SHP77 (cell line): ENCODE results near the gene FGF21.
"Not testable (repeated sequence)": the region's sequence is repeated elsewhere in the genome, so short reads cannot be mapped to it uniquely, and the experiment has no call there.

Experiments
- DNase-seq, 2 experiments: peaks; one replicate each; lab custom pipeline; 2025; lab: John Stamatoyannopoulos, UW

Gene FGF21, protein sequence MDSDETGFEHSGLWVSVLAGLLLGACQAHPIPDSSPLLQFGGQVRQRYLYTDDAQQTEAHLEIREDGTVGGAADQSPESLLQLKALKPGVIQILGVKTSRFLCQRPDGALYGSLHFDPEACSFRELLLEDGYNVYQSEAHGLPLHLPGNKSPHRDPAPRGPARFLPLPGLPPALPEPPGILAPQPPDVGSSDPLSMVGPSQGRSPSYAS

DNA sequence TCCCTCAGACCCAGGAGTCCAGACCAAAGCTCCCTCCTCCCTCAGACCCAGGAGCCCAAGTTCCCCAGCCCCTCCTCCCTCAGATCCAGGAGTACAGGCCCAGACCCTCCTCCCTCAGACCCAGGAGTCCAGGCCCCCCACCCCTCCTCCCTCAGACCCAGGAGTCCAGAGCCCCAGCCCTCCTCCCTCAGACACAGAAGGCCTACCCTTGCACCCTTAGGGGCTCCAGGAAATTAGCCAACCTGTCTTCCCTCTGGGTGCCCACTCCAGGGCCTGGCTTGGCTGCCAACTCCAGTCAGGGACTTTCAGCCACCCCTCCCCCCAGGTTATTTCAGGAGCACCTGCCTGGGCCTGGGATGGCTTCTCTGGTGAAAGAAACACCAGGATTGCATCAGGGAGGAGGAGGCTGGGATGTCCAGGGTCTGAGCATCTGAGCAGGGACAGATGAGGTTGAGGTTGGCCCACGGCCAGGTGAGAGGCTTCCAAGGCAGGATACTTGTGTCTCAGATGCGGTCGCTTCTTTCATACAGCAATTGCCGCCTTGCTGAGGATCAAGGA is at the start of gene FGF21:
Gene FGF21, plus strand, starts transcription at position 441 of the 558 bp plus-strand sequence. CDS start 713 bp downstream, outside the sequence.
- peak; percentile 72 to 80 for DNase-seq

DNA sequence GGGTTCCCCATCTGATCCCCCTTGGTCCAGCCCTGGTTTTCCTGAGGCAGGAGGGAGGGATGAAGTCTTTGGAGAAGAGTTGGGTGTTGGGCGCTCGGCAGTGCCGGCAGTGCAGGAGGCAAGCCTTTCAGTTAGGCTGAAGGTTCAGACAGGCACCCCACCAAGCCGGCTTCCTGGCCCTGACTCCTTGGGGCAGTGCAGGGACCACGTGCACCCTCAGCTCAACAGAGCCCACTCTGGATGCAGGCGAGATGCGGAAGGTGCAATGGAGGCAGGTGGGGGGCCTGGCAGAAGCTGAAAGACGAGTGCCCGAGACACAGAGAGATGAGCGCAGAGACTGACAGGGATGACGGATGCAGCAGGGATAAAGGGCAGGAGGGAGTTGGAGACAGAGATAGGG is 46.9 kb upstream of the FGF21 start:
- DNase-seq, result no peak

DNA sequence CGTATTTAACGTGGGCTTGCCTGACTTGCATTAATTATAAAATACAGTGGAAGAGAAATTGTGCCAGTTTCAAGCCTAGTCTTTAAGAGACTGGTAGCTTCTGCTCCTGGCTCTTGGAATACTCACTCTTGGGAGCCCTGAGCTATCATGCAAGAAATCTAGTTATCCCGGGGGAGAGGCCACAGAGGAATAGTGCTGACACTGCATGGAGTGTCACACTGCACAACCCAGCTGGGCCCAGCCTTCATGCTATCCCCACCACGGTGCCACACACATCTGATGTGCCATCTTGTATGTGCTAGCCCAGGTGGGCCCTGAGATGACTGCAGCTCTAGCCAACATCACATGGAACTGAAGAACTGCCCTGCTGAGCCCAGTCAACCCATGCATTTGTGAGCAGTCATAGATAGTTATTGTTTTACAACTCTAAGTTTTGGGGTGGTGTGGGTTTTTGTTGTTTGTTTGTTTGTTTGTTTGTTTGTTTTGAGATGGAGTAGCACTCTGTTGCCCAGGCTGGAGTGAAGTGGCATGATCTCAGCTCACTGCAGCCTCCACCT is 44.1 kb upstream of the FGF21 start:
- no peak for DNase-seq

DNA sequence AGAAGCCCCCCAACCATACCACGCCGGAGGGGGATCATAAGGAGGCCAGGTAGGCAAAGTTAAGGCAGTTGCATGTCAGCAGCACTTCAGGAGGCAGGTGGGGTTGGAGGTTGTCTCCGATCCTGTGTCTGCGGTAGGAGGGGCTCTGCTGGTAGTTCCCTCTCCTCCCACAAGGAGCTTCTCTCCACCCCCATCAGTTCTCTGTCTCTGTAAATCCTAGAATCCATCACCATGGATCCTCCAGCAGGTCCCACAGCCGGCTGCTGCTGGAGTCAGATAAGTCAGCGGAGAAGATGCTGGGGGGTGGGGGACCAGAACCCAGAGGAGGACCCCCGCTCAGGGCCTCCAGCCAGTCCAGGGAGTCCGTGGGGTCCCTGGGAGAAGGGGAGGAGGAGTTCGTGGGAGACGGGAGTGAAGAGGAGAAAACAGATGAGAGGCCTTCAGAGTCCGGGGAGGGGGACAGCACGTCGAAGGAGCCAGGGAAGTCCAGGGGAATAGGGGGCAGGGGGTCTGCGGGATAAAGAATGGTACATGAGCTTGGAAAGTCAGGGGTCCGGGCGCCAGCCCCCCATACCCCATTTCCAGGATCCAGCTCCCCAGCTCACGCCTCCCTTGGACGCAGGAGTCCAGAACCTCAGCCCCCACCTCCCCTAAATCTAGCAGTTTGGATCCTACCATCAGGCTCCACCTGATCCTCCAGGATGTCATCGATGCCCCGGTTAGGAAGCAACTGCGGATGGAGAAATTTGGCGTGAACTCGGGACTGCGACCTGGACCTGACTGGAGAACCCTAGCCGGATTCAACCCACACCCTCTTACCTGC is 42.1 kb upstream of the FGF21 start:
- no peak for DNase-seq

DNA sequence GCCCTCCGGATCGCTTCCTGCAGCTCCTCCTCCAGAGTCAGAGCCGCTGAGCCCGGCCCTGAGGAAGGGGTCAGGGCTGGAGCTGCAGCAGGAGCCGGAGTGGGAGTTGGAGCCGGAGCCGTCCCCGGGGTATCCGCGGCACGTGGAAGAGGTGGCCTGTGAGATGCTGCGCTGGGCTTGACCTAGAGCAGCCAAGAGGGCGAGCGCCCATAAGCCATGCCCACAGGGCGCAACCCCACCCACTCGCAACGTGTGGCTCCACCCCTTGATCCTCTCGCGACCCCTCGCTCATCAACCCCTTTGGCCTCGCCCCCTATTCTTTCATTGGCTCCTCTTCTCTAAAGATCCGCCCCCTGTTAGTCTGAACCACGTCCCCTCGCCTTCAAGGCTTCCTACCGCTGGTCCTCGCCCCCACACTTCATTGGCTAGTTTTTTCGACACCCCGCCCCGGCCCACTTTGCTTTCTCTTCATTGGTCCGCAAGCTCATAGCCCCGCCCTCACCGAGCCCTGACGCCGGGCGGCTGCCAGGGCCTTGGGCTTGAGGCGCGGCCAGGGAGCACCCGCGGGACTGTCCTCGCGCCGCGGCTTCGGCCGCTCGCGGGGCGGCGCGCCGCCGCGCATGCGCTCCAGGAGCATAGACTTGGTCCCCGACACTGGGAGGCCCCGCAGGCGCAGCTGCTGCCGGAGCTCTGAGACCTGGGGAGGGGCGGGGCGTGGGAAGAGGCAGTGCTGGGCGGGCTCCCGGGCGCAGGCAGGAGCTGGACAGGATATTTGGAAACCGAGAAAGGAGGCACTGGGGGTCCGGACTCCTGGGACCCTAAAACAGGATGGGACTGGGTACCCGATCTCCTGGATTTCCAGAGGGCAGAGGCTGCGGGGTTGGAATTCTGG is 41.2 kb upstream of the FGF21 start:
- peak; percentile 99 for DNase-seq

DNA sequence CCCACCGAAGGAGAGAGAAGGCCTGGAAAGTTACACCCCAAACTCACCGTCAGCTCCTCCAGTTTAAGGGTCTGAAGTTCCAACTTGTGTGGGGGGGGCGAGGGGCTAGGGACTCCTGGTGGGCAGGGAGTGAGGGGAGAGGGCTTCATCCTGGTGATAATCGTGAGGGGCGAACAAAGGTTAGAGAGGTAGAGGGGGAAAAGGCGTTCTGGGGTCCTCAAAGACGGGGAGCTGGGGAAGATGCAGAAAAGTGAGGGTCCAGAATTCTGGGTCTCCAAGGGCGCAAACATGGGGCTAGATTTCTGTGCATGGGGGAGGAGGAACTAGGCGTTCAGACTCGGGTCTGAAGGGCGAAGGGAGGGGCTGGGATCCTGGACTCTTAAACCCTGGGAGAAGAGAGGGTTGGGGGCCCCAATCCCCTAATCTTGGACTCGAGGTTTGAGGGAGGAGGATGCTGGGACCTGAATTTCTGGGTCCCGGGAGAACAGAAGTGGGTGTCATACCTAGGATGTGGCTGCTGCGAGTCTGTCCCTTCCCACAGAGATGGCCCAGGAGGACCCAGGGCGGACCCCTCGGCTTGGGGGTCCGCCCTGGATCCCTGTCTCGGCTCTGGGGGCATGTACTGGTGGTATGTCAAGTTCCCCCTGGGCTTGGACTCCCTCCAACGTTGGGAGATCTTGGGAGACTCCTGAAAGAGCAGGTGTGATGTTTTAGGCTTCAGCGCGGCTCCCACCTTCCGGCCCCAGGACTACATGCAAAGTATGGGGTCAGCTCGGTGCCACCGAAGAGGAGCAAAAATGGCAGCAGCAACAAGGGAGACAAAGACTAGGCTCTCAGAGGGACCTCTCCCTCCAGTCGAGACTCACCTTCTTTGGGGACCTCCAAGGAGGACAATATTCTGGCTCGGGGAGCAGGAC is 40.3 kb upstream of the FGF21 start:
- DNase-seq, result no peak

DNA sequence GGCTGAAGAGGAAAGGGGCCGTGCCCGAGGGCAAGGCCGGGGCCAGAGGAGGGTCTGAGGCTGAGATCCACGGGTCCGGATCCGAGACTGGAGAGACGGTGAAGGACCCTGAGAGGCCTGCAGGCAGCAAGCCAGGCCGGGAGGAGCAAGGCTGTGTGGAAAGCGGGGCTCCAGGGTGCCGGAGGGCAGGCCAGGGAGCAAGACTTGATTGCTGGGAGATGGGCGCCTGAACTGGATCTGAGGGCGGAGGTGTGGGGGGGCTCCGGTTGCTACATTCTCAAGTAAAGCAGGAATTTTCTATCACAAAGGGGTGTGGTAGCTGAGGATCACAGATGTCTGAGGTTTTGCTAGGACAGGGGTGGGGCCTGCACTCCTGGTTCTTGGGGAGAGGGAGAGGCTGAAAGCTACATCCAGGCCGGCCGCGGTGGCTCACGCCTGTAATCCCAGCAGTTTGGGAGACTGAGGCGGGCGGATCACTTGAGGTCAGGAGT is 39.6 kb upstream of the FGF21 start:
- no peak for DNase-seq

DNA sequence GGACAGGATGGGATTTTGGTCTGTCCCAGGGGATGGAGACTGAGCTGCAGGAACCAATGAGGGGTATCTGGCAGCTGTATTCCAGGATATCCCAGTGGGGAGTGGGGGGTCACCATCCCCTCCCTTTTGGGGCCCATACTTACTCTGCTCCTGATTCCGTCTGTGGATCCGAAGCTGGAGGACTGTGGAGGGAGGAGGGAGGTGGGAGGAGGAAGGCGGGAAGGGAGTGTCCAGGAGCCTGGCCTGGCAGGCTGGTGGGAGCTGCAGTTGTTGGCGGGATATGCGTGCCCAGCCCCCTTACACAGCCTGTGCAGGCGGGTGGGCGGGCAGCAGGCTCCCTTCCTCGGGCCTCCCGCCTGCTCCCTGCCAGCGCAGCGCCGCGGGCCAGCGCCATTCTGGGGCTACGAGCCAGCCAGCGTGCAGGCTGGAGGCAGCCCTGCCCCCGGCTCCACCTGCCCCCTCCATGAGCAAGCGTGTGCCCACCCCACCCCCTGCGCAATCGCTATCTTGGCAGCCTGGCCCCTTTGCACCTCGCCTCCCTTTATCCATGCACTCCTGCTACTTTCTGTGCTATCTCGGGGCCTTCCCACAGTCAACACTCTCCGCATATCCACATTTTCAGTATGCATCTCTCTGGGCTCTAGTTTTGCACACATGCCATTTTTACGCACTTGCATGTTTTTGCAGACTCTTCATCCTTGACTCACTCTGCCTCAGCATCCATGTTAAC is 38.6 kb upstream of the FGF21 start:
- peak; percentile 46 to 58 for DNase-seq

DNA sequence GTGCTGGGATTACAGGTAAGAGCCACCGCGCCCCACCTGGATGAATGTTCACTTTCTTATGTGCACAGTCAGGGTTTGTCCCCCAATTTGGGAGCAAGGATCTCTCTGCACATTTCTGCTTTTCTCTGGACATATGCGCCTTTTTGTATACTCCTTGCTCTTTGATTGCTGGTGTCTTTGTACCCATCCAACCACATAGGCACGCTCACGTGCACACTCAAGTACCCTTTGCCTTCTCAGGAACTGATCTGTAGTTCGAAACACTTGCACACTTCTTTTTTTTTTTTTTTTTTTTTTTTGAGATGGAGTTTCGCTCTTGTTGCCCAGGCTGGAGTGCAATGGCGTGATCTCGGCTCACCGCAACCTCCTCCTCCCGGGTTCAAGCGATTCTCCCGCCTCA is 37.2 kb upstream of the FGF21 start:
- DNase-seq, result not testable (repeated sequence)

DNA sequence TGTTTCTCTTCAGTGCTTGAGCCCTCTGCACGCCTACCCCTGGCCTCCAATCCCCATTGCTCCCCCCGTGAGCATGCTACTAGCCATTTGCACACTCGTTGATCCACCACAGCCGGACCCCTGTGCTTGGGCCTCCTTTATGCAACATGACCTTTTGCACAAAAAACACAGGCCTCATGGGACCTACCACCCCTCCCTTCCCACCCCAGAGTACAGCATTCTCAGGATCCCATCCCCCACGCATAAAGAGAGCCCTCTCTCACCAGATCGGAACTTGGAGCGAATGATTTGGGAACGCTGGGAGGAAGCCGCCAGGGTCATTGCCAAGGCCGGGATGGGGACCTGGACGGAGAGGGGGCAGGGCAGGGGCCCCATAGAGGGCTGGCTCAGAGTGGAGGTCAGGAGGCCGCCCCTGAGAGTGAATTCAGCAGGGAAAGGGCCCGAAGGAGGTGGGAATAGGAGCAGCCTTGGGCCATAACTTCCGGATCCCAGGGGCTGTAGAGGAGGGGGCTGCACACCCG is 36.6 kb upstream of the FGF21 start:
- DNase-seq, result no peak

DNA sequence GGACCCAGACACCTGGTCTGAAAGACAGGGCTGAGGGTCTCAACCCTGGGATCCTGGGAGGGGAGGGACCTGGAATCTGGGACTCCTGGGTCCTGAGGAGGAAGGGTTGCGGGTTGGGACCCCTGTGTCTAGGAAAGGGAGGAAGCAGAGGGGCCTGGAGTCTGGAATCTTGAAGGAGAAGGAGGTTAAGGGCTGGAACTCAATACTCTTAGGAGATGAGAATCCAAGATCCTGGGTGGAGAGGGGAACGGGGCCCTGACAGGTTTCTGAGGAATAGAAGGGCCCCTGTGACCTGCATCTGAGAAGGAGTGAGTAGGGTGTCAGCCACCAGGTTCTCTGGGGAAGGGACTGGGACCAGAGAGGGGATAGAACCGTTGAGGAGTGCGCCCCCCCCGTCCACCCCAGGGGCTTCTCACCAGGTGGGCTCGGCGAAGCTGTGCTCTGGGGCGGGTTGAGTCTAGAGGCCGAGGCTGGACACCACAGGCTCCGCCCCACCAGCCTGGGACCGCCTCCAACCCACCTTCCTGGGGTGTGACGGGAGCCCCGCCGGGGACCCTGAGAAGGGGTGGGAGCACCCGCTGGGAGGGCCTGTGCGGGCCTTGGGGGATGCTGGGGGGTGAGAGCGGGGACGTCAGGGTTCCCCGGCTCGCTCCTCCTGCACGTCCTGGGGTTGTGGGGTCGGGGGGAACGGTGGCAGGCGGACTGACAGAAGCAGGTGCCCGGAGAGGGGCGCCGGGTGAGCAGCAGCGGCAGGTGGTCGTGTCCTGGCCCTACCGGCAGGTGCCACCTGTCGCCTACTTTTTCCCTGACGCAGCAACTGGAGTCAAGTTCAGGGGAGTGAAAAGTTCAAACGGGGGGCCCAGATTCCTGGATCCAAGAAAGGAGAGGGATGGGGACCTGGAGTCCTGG is 35.8 kb upstream of the FGF21 start, which contains the start of gene MAMSTR:
Gene MAMSTR, minus strand, starts transcription at position 463 of the 909 bp plus-strand sequence. CDS start 694 bp downstream, outside the sequence.
- DNase-seq, result peak in 1 of 2 experiments; percentile 41

DNA sequence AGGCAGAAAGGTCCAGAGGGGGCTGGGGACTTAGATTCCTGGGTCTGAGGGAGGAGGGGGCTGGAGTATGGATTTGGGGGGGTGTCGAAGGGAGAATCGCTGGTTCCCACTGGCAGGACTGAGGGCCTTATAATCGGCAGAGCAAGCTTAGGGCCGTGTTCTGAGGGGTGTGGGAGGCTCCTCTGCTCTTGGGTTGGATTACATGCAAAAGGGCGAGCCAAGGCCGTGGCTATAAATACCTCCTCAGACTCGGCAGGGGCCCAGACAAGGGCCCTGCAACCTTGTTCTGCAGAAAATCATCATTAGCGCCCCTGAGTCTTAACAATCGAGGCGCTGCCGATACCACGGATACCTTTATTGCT is 35.1 kb upstream of the FGF21 start:
- no peak for DNase-seq

DNA sequence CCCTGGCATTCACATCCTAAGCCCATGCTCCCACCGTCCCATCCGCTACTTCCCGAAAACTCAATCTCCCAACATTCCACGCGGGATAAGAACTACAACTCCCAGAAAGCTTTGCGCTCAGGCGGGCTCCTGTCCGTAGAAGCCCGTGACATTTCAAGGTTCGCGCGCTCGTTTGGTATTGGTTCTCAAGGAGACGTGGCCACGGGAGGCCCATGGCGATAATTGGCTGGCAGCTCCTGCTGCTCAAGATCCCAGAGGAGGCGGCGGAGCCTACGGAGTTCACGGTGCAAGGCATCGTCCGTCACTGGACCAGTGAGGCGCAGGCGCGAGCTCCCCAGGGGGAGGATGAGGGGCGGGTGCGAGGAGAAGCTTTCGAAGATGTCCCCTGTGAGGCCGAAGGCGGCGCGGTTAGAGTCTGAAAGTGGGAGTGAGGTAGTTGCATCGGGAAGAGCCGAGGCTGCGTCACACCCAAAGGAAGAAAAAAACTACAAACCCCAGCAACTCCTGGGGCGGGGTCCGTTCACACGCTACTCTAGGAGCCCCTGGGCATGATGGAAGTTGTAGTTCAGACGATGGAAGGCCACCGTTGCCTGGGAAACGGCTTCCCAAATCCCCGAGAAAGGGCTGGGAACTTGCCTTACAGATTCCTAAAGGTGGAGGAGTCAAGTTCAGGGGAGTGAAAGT is 34.6 kb upstream of the FGF21 start:
- peak; percentile 97 to 99 for DNase-seq

DNA sequence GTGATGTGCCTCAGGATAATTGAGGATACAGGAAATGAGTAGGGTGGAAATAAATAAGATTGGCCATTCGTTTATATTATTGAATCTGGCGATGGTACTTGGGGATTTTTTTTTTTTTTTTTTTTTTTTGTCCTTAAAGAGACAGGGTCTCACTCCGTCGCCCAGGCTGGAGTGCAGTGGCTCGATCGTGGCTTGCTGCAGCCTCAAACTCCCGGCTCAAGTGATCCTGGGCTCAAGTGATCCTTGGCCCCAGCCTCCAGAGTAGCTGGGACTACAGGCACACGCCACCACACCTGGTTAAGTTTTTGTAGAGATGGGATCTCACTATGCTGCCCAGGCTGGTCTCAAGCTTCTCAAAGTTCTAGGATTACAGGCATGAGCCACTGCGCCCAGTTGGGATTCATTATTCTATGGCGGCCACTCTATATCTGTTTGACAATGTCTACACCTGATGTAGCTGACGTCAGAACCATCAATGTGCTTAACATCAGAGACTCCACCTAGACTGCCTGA is 33.1 kb upstream of the FGF21 start:
- no peak for DNase-seq

DNA sequence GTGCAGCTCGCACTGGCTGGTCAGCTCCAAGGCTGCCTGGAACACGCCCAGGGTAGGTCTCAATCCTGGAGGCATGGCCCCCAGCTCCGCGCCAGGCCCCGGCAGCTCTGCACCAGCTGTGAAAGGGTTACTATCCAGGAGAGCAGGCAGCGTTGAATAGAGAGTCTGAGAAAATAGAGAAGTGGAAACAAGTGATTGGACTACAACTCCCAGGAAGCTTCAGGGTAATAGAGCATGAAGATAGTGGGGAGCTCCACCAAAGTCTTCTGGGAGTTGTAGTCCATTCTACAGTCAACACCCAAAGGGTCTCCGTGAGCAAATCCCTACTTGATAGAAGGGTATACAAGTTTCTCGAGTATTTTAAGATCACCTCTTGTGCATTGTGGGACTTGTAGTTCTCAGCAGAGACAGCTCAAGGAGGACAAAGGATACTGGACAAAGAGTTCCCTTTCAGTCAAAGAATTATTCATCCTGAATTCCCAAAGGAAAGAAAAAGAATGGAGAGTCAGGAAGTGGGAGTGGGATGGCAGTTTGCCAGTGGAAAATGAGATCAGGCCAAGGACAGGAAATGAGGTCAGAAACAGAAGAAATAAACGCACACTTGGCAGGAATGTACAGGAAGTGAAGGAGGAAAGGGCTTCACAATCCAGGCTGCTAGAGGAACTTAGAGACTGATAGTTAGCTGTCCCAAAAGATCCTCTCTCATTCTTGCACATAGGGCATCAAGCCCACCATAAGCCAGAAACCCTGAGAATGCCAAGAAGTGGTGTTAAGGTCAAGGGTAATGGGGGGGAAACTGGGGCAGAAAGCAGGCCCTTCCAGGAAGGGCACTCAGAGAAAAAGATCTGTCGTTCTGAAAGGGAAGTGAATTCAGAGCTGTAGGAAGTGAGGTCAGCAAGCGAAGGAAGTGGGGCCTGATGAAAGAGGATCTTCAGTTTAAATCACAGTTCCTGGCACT is 30.2 kb upstream of the FGF21 start:
- peak in 1 of 2 experiments; percentile 46 for DNase-seq

DNA sequence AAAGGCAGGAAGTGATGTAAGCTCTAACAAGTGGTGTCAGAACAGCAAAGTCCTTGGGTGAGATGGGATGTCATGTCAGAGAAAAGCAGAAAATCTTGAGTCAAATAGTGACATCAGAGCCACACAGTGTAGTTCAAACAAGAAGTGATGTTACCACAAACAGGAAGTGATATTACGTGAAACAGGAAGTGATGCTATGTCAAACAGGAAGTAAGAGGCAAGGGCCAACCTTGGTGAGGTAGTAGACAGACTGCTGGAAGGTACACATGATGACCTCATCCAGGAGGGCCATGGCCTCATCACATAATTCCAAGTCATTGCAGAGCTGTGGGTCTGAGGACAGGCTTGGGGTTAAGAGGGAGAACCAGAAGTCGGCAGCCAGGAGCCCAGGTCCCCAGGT is 28.8 kb upstream of the FGF21 start:
- DNase-seq, result no peak
